Calu3 (cell line): ENCODE results near the gene SHROOM3. TPM values are rescaled to one million over a fixed set of nuclear protein-coding genes. Genes with fewer than 3 reads are reported as not detected.
A peak's percentile ranks its signal among the peaks of the same experiment; 100 is the strongest.

Experiments
- BruUV-seq: library from RNA; stranded (reverse); fragments of 400-500 nt; replicated peaks from 2 replicates; lab custom pipeline; 2021; lab: Mats Ljungman, UMichigan
- CTCF ChIA-PET: fragments of 300-600 bp; sonication (Branson Sonifier 250); formaldehyde crosslinking; loops from one replicate; lab custom pipeline; 2022; ENCODE audit warnings: antibody characterized with exemption; lab: Charles Lee
- DNase-seq: peaks from one replicate; pipeline ENCODE4 v3.0.0; 2022
- H3K27ac Mint-ChIP-seq: one replicate; pipeline ENCODE4 v1.8.0; 2022; ENCODE audit warnings: mixed read lengths; ENCODE audit not compliant: unreplicated experiment
- H3K27me3 Mint-ChIP-seq: one replicate; pipeline ENCODE4 v1.8.0; 2022; ENCODE audit warnings: mixed read lengths; ENCODE audit not compliant: unreplicated experiment
- H3K36me3 Mint-ChIP-seq: one replicate; pipeline ENCODE4 v1.8.0; 2022; ENCODE audit warnings: mild to moderate bottlenecking, moderate library complexity, mixed read lengths; ENCODE audit not compliant: insufficient read depth, unreplicated experiment
- H3K4me1 Mint-ChIP-seq: one replicate; pipeline ENCODE4 v1.8.0; 2022; ENCODE audit warnings: mild to moderate bottlenecking, low read depth, mixed read lengths; ENCODE audit not compliant: unreplicated experiment
- H3K4me3 Mint-ChIP-seq: one replicate; pipeline ENCODE4 v1.8.0; 2022; ENCODE audit warnings: mild to moderate bottlenecking, low read depth, moderate library complexity, mixed read lengths; ENCODE audit not compliant: unreplicated experiment
- H3K9me3 Mint-ChIP-seq: one replicate; pipeline ENCODE4 v1.8.0; 2022; ENCODE audit warnings: low read depth, mixed read lengths; ENCODE audit not compliant: unreplicated experiment
- intact Hi-C: fragments of 100-400 bp; cut with micrococcal nuclease; formaldehyde crosslinking; loops from one replicate; pipeline ENCODE4 v1.10.0; 2022; ENCODE audit not compliant: unreplicated experiment
- total RNA-seq: library from RNA; stranded (reverse); gene quantifications from 2 replicates; pipeline ENCODE4 v1.2.3, GENCODE V29; 2022
- TF ChIP-seq, protein P1 (sequence below): fragments of 200-600 bp; IDR thresholded peaks from one replicate; pipeline ENCODE4 v1.8.0; 2022; ENCODE audit warnings: antibody characterized with exemption; ENCODE audit not compliant: unreplicated experiment

SHROOM3 gene
- total RNA-seq, 1 experiment from 2014 or later, result 114 TPM

DNA sequence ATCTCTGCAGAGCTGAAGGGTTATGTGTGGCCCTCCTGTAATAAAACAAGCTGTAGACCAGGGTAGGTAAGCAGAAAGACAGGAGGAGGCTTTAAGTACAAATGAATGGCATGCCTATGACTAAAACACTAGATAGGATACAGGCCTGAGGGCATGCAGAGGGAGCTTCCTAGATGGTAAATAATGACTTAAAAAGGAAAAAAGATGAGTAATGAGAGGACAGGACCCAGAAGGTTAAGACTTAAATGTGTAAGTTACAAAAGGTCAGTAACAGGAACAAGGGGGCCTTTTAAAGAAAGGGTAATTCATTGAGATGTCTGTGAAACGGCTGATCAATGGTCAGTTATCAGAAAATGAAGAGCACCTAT is 268.1 kb downstream of the SHROOM3 start:
- H3K9me3 Mint-ChIP-seq, result no peaks in the 10 kb centered on the region
- intact Hi-C loops, result no loop called here
- no peaks in the 10 kb centered on the region for H3K27me3 Mint-ChIP-seq
- TF ChIP-seq, protein P1, sequence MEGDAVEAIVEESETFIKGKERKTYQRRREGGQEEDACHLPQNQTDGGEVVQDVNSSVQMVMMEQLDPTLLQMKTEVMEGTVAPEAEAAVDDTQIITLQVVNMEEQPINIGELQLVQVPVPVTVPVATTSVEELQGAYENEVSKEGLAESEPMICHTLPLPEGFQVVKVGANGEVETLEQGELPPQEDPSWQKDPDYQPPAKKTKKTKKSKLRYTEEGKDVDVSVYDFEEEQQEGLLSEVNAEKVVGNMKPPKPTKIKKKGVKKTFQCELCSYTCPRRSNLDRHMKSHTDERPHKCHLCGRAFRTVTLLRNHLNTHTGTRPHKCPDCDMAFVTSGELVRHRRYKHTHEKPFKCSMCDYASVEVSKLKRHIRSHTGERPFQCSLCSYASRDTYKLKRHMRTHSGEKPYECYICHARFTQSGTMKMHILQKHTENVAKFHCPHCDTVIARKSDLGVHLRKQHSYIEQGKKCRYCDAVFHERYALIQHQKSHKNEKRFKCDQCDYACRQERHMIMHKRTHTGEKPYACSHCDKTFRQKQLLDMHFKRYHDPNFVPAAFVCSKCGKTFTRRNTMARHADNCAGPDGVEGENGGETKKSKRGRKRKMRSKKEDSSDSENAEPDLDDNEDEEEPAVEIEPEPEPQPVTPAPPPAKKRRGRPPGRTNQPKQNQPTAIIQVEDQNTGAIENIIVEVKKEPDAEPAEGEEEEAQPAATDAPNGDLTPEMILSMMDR, result no peak
- peaks cover 83% of the 10 kb centered on the region for H3K4me1 Mint-ChIP-seq
- no TSS peak for BruUV-seq
- H3K4me3 Mint-ChIP-seq, result peak overlapping the region; percentile 47
- peak overlapping the region; percentile 95 for H3K27ac Mint-ChIP-seq
- peaks cover 46% of the 10 kb centered on the region for H3K36me3 Mint-ChIP-seq
- CTCF ChIA-PET, result interaction anchor here (2.5 kb wide), 1 partner anchor 13 kb away, joined by 8 read pairs; no protein-coding TSS in a partner anchor
- no peak for DNase-seq

DNA sequence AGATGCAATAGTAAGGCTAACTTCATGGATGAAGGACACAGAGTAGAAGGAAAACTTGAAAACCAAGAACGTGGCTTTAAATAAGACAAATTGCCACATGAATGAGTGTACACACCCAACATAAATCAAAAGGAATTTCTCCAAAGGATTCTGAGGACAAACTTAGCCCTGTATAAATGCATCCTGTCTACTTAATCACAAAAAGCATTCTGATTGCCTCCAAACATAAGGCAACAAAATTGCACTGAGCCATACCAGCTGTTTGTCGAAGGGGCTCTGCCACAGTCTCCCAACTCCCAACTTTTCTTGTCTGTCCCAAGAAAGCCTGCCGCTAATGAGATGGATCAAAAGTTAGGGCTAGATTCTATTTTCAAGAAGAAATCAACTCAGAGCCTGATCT is 268.6 kb downstream of the SHROOM3 start:
- peaks cover 88% of the 10 kb centered on the region for H3K4me1 Mint-ChIP-seq
- H3K4me3 Mint-ChIP-seq, result peak overlapping the region; percentile 55
- peaks cover 46% of the 10 kb centered on the region for H3K36me3 Mint-ChIP-seq
- intact Hi-C loops, result no loop called here
- CTCF ChIA-PET, result interaction anchor here (1.3 to 2.5 kb wide), 3 partner anchors 12 to 30 kb away, joined by 3 to 8 read pairs (median 4); no protein-coding TSS in a partner anchor
- H3K27ac Mint-ChIP-seq, result peak overlapping the region; percentile 95
- BruUV-seq, result no TSS peak
- DNase-seq, result no peak
- H3K27me3 Mint-ChIP-seq, result no peaks in the 10 kb centered on the region
- H3K9me3 Mint-ChIP-seq, result no peaks in the 10 kb centered on the region
- TF ChIP-seq, protein P1, result no peak

DNA sequence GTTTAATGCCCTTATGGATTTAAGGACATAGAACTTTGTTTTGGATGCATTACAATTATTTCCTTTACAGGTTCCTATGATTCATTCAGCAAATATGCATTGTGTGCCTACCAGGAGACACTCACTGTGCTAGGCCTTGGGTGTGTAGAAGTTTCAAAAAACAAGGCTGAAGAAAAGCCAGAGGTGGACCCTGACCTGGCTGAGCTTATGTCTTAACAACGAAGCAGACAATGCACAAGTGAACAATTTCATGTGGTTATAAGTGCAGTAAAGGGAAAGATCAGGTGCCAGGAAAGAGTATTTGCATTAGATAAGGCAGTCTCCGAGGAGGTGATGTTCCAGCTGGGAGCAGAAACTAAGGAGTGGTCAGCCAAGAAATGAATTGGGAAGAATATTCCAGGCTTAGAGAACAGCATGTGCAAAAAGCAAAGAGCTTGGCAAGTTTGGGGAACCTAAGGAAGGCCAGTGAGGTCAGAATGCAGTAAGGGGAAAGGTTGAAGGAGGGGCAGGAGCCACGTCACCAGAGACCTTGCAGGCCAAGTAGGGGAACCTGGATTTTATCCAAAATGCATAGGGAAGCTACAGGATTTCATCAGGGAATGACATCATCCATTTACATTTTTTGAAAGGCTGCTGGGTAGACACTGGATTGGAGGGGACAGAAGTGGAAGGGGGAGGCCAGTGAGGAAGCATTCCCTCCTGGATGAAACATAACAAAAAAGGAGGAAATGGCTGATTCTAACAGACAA is 269.3 kb downstream of the SHROOM3 start:
- TSS peak; percentile 83 for BruUV-seq
- intact Hi-C loops, result no loop called here
- Mint-ChIP-seq H3K36me3 (peaks cover 46% of the 10 kb centered on the region), H3K4me1 (peaks cover 81% of the 10 kb centered on the region), H3K9me3 (no peaks in the 10 kb centered on the region), H3K27ac (peak overlapping the region; percentile 95), H3K4me3 (peak overlapping the region; percentile 55), H3K27me3 (no peaks in the 10 kb centered on the region)
- DNase-seq, result peak; percentile 58
- TF ChIP-seq, protein P1, result no peak
- CTCF ChIA-PET, result interaction anchor here (0.6 to 2.5 kb wide), 6 partner anchors 11 to 175 kb away, joined by 3 to 8 read pairs (median 4); no protein-coding TSS in a partner anchor

DNA sequence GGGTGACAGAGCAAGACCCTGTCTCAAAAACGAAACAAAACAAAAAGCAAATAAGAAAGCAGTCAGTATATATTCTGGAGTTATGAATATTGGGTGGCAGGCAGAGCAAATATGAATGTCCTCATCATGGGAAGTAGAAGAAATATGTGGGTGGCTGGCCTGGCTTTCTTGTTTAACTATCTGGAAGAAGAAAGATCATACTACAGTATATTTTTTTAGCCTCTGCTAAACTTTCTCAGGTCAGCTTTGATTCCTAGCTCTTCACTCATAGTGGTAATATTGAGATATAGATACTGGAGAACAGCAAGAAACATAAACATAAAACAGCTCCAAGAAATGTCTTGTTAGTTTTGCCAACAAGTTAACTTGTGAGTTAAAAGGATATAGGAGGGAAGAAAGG is 270.4 kb downstream of the SHROOM3 start:
- CTCF ChIA-PET, result no interaction called here
- H3K27ac Mint-ChIP-seq, result peak overlapping the region; percentile 95
- TF ChIP-seq, protein P1, result no peak
- H3K27me3 Mint-ChIP-seq, result no peaks in the 10 kb centered on the region
- no TSS peak for BruUV-seq
- no peaks in the 10 kb centered on the region for H3K9me3 Mint-ChIP-seq
- H3K4me3 Mint-ChIP-seq, result peak overlapping the region; percentile 55
- peaks cover 42% of the 10 kb centered on the region for H3K36me3 Mint-ChIP-seq
- DNase-seq, result no peak
- peaks cover 71% of the 10 kb centered on the region for H3K4me1 Mint-ChIP-seq
- intact Hi-C loops, result no loop called here
